ENCODE data around the gene SLC12A7. TPM values are rescaled to one million over a fixed set of nuclear protein-coding genes. Genes with fewer than 3 reads are reported as not detected.

Gene SLC12A7
- total RNA-seq, 1 experiment from 2014 or later, result 28.1 TPM

DNA sequence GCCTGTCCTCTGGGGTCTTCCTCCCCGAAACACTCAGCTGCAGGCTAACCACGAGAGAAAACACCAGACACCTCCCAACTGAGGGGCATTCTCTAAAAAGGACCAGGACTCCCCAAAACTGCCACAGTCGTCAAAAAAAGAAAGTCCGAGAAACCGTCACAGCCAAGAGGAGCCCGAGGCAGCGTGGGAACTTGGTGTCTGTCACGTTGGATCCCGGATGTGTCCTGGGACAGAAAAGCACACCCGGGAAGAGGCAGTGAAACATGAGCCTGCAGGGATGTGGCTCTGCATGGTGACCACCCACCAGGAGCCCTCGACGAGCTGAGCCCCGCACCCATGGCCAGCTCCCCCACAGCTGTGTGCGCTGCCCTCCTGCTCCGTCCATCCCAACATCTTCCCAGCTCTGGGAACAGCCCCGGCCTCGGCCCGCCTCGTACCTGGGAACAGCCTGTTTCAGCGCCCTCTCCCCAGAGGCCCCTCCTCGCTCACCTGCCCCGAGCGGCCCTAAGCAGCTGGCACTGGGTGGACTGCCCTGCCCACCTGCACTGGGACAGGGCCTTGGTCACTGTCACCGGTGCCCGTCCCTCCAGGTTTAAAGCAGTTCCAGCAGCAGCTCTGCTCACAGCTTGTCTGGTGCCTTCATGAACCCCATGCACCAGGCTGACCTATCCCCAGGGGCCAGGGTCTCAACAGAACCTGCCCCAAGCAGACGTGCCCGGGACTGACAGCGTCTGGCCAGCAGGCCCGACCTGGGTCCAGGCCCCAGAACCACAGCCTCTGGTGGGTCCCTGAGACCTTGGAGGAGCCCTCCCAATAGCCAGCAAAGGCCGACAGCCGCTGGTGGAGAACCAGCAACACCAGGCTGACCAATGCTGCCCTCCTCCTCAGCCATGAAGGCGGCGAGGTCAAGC is 10.9 kb downstream of the SLC12A7 start:
- H3K4me3 Mint-ChIP-seq, result no peak overlapping the region
- CTCF ChIA-PET, result interaction anchor here (1.2 to 2.0 kb wide), 5 partner anchors 20 to 90 kb away, joined by 3 to 8 read pairs (median 3); no protein-coding TSS in a partner anchor
- H3K4me1 Mint-ChIP-seq, result peaks cover 62% of the 10 kb centered on the region
- peak; percentile 10 for ATAC-seq
- peaks cover 3% of the 10 kb centered on the region; the same call in 1 of the 2 replicates for H3K36me3 Mint-ChIP-seq
- no peaks in the 10 kb centered on the region for H3K9me3 Mint-ChIP-seq
- no peak for DNase-seq (ENCODE audit: low spot score)
- POLR2A ChIA-PET, result interaction anchor here (1.2 kb wide), 1 partner anchor 30 kb away, joined by 3 read pairs; no protein-coding TSS in a partner anchor
- H3K27ac Mint-ChIP-seq, result 0 out of 2 replicates have a peak overlapping the region, but pooled peaks have one; percentile 51
- no peaks in the 10 kb centered on the region for H3K27me3 Mint-ChIP-seq (ENCODE audit: low read depth)
- no peak for TF ChIP-seq SMAD4 (CRISPR knock-in tag; IDR thresholded peaks at IDR 0.05)
- TF ChIP-seq ZNF671 (CRISPR knock-in tag; IDR thresholded peaks at IDR 0.05), result no peak
- TF ChIP-seq, protein P1, sequence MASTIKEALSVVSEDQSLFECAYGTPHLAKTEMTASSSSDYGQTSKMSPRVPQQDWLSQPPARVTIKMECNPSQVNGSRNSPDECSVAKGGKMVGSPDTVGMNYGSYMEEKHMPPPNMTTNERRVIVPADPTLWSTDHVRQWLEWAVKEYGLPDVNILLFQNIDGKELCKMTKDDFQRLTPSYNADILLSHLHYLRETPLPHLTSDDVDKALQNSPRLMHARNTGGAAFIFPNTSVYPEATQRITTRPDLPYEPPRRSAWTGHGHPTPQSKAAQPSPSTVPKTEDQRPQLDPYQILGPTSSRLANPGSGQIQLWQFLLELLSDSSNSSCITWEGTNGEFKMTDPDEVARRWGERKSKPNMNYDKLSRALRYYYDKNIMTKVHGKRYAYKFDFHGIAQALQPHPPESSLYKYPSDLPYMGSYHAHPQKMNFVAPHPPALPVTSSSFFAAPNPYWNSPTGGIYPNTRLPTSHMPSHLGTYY (CRISPR knock-in tag; IDR thresholded peaks at IDR 0.05), result no peak
- TF ChIP-seq SP1 (CRISPR knock-in tag; conservative IDR thresholded peaks at IDR 0.05), result no peak
- TF ChIP-seq MLX (CRISPR knock-in tag; IDR thresholded peaks at IDR 0.05), result no peak
- no peak for TF ChIP-seq ZNF416 (CRISPR knock-in tag; IDR thresholded peaks at IDR 0.05)
- TF ChIP-seq, protein P2, sequence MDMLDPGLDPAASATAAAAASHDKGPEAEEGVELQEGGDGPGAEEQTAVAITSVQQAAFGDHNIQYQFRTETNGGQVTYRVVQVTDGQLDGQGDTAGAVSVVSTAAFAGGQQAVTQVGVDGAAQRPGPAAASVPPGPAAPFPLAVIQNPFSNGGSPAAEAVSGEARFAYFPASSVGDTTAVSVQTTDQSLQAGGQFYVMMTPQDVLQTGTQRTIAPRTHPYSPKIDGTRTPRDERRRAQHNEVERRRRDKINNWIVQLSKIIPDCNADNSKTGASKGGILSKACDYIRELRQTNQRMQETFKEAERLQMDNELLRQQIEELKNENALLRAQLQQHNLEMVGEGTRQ (CRISPR knock-in tag; IDR thresholded peaks at IDR 0.05), result no peak
- TF ChIP-seq, protein P3, sequence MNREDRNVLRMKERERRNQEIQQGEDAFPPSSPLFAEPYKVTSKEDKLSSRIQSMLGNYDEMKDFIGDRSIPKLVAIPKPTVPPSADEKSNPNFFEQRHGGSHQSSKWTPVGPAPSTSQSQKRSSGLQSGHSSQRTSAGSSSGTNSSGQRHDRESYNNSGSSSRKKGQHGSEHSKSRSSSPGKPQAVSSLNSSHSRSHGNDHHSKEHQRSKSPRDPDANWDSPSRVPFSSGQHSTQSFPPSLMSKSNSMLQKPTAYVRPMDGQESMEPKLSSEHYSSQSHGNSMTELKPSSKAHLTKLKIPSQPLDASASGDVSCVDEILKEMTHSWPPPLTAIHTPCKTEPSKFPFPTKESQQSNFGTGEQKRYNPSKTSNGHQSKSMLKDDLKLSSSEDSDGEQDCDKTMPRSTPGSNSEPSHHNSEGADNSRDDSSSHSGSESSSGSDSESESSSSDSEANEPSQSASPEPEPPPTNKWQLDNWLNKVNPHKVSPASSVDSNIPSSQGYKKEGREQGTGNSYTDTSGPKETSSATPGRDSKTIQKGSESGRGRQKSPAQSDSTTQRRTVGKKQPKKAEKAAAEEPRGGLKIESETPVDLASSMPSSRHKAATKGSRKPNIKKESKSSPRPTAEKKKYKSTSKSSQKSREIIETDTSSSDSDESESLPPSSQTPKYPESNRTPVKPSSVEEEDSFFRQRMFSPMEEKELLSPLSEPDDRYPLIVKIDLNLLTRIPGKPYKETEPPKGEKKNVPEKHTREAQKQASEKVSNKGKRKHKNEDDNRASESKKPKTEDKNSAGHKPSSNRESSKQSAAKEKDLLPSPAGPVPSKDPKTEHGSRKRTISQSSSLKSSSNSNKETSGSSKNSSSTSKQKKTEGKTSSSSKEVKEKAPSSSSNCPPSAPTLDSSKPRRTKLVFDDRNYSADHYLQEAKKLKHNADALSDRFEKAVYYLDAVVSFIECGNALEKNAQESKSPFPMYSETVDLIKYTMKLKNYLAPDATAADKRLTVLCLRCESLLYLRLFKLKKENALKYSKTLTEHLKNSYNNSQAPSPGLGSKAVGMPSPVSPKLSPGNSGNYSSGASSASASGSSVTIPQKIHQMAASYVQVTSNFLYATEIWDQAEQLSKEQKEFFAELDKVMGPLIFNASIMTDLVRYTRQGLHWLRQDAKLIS (CRISPR knock-in tag; IDR thresholded peaks at IDR 0.05; ENCODE audit: borderline replicate concordance), result no peak
- no peak for TF ChIP-seq ZNF317 (CRISPR knock-in tag; IDR thresholded peaks at IDR 0.05; ENCODE audit: borderline replicate concordance, low read depth)
- no peak for TF ChIP-seq PREB (CRISPR knock-in tag; IDR thresholded peaks at IDR 0.05; ENCODE audit: borderline replicate concordance)
- TF ChIP-seq MXD4 (CRISPR knock-in tag; IDR thresholded peaks at IDR 0.05; ENCODE audit: borderline replicate concordance), result no peak
- TF ChIP-seq CTCF (IDR thresholded peaks at IDR 0.05), result no peak
- no peak for TF ChIP-seq ZNF425 (CRISPR knock-in tag; conservative IDR thresholded peaks at IDR 0.05)
- no peak for TF ChIP-seq PRRX2 (CRISPR knock-in tag; IDR thresholded peaks at IDR 0.05)
- no peak for TF ChIP-seq HMGA2 (CRISPR knock-in tag; IDR thresholded peaks at IDR 0.05)
- no peak for TF ChIP-seq CREM (CRISPR knock-in tag; IDR thresholded peaks at IDR 0.05)
- TF ChIP-seq RELA (CRISPR knock-in tag; IDR thresholded peaks at IDR 0.05; ENCODE audit: borderline replicate concordance), result no peak
